ENCODE data around the gene RICTOR. TPM values are rescaled to one million over a fixed set of nuclear protein-coding genes. Genes with fewer than 3 reads are reported as not detected.
A peak's percentile ranks its signal among the peaks of the same experiment; 100 is the strongest.

Gene RICTOR
- total and polyA plus RNA-seq, 7 experiments from 2014 or later, result 16.2 to 96.2 (median 65.0) TPM

DNA sequence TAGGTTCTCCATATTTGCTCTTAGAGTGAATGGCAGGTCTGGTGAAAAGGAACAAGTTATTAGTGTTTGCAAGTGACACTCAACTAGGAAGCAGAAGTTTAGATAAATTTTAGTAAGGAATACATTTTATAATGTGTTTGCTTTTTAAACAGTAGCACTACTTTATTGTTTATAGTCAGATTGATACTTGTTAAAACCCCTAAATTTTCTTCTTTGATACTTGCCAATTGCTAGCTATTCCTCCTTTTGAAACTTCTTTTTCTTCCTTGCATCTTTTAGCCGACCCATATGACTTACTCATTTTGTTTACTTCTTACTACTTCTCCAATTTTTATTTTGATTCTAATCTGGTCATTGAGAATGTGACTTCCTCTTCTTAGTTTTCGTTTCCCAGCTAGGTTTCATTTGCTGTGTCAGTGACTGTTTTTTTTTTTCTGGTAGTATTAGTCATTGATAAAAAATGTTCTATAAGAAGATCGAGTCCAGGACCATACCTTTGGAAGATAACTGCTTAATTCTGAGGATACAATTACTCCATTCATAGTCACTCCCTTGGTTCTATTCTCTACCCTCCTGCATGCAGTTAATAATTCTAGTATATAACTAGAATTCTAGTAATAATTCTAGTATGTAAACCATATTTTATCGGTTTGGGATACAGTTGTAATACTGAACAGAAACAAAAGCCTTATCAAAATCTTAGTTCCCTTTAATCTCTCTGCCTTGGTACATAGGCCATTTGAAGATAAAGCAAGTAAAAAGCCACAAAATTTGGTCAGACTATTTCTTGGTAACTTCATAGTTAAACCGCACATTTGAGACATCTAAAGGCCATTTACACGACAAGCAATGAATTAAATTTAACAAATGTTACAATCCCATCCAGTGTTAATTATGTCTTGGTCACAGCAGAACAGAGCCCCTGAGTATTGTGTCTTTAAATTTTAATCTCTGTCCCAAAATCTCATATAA lies 2.8 kb upstream of the RICTOR start:
- intact Hi-C loops (cut with micrococcal nuclease), result loop anchor here in 1 of 2 donors (2.0 to 10.0 kb wide), 3 partner anchors 22 to 1758 kb away; partner anchors contain the start of gene RPL37
- H3K4me1 Mint-ChIP-seq, result peaks cover 15 to 40% (median 32%) of the 10 kb centered on the region in 7 donors
- POLR2A ChIA-PET, result interaction anchor here (0.7 to 0.8 kb wide), 2 partner anchors 37 to 187 kb away, joined by 3 read pairs; no protein-coding TSS in a partner anchor
- H3K27me3 Mint-ChIP-seq, result peaks cover 8 to 47% (median 26%) of the 10 kb centered on the region in 5 donors
- ATAC-seq, result no peak
- no peak for DNase-seq
- peak overlapping the region; percentile 13 to 96 (median 54) for H3K4me3 Mint-ChIP-seq
- H3K36me3 Mint-ChIP-seq, result peaks cover 0 to 7% (median 3%) of the 10 kb centered on the region in 5 donors
- Histone ChIP-seq H3K27ac (ENCODE audit: low read depth, low read length) (no peak overlapping the region), H3K4me1 (ENCODE audit: control insufficient read depth in 2 of 2, insufficient read depth in 2 of 2, low read length in 2 of 2) (peaks cover 9 to 11% of the 10 kb centered on the region in 2 donors), H3K4me3 (ENCODE audit: low read length) (no peak overlapping the region), H3K27me3 (ENCODE audit: control insufficient read depth in 2 of 2, insufficient read depth in 2 of 2, low read length in 2 of 2) (peaks cover 11 to 17% of the 10 kb centered on the region in 2 donors), H3K9me3 (ENCODE audit: control insufficient read depth in 2 of 3, low read length in 3 of 3) (no peaks in the 10 kb centered on the region), H3K36me3 (ENCODE audit: control insufficient read depth in 2 of 3, insufficient read depth in 3 of 3, low read length in 3 of 3) (peaks cover 0 to 7% (median 0%) of the 10 kb centered on the region in 3 experiments)
- H3K9me3 Mint-ChIP-seq, result peaks cover 0 to 1% (median 0%) of the 10 kb centered on the region in 11 donors
- CTCF ChIA-PET, result no interaction called here
- H3K27ac Mint-ChIP-seq, result peak overlapping the region in 4 of 9 donors; percentile 0 to 60 (median 29)

DNA sequence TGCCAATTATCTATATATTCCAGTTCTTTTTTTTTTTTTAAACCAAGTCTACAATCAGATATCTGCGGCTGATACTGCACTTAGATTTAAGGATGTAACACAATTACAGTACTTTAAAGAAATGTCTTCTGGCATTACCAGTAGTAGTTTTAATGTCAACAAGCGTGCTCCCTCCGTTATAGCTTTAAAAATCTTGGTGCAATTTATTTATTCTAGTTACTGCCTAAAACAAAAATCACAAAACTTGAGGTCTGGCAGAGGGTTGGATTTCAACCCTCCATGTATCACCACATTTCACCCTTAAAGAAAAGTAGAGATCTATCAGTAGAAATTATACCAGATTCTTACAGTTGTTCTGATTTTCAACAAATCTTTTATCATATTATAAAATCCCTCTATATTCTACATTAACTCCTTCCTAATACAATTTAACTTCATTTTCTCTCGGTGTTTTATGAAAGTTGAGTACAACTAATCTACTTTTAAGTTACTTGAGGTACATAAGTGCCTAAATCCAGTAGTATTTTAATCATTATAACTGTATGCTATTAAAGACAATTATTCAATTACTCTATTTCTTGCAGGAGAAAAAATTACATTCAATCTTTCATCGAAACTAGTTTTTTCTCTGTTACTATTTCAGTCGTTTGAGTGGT lies 2.0 kb upstream of the RICTOR start:
- Histone ChIP-seq H3K9me3 (ENCODE audit: control insufficient read depth in 2 of 3, low read length in 3 of 3) (no peaks in the 10 kb centered on the region), H3K4me3 (ENCODE audit: low read length) (no peak overlapping the region), H3K4me1 (ENCODE audit: control insufficient read depth in 2 of 2, insufficient read depth in 2 of 2, low read length in 2 of 2) (peaks cover 12 to 14% of the 10 kb centered on the region in 2 donors), H3K27me3 (ENCODE audit: control insufficient read depth in 2 of 2, insufficient read depth in 2 of 2, low read length in 2 of 2) (peaks cover 11 to 17% of the 10 kb centered on the region in 2 donors), H3K27ac (ENCODE audit: low read depth, low read length) (no peak overlapping the region), H3K36me3 (ENCODE audit: control insufficient read depth in 2 of 3, insufficient read depth in 3 of 3, low read length in 3 of 3) (peaks cover 0 to 7% (median 0%) of the 10 kb centered on the region in 3 experiments)
- peak overlapping the region in 2 of 9 donors; percentile 31 to 98 for H3K27ac Mint-ChIP-seq
- H3K4me1 Mint-ChIP-seq, result peaks cover 19 to 48% (median 38%) of the 10 kb centered on the region in 7 donors
- H3K9me3 Mint-ChIP-seq, result peaks cover 0 to 1% (median 0%) of the 10 kb centered on the region in 11 donors
- H3K4me3 Mint-ChIP-seq, result peak overlapping the region; percentile 10 to 96 (median 53)
- ATAC-seq (no peak), DNase-seq (no peak)
- H3K27me3 Mint-ChIP-seq, result peaks cover 8 to 42% (median 22%) of the 10 kb centered on the region in 5 donors
- intact Hi-C loops (cut with micrococcal nuclease), result loop anchor here in 1 of 2 donors (2.0 to 10.0 kb wide), 3 partner anchors 23 to 1759 kb away; partner anchors contain the start of gene RPL37
- CTCF ChIA-PET, result interaction anchor here (0.6 kb wide), 1 partner anchor 83 kb away, joined by 5 read pairs; no protein-coding TSS in a partner anchor
- peaks cover 0 to 10% (median 5%) of the 10 kb centered on the region in 5 donors for H3K36me3 Mint-ChIP-seq
- POLR2A ChIA-PET, result interaction anchor here (0.7 to 0.8 kb wide), 2 partner anchors 36 to 188 kb away, joined by 3 read pairs; no protein-coding TSS in a partner anchor

DNA sequence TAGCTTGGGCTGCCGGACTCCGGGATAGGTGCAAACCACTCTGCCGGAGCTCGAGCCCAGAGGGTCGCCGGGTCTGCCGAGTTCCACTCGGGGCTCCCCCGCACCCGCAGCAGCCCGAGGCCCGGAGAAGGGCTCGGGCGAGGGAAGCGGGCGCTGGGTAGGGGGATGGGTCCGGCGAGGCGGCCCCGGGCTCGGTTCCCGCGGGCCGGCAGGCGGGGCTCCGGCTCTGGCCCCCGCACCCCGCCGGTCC lies 507 bp downstream of the RICTOR start:
- H3K27me3 ChIP-seq (ENCODE audit: control insufficient read depth in 2 of 2, insufficient read depth in 2 of 2, low read length in 2 of 2), result peaks cover 11% of the 10 kb centered on the region in 2 donors
- CTCF ChIA-PET, result interaction anchor here (1.0 kb wide), 1 partner anchor 68 kb away, joined by 3 read pairs; no protein-coding TSS in a partner anchor
- DNase-seq (peak in 2 of 9 donors; percentile 34 to 67), ATAC-seq (peak; percentile 21)
- peak overlapping the region; percentile 70 for H3K4me3 ChIP-seq (ENCODE audit: low read length)
- H3K9me3 Mint-ChIP-seq, result peaks cover 0 to 1% (median 0%) of the 10 kb centered on the region in 11 donors
- H3K4me3 Mint-ChIP-seq, result peak overlapping the region; percentile 89 to 98 (median 96)
- H3K27ac Mint-ChIP-seq, result peak overlapping the region; percentile 95 to 99 (median 97)
- no peaks in the 10 kb centered on the region for H3K9me3 ChIP-seq (ENCODE audit: control insufficient read depth in 2 of 3, low read length in 3 of 3)
- POLR2A ChIA-PET, result interaction anchor here (1.0 to 2.9 kb wide), 7 partner anchors 12 to 138 kb away, joined by 3 to 9 read pairs (median 5); no protein-coding TSS in a partner anchor
- peaks cover 0 to 10% (median 0%) of the 10 kb centered on the region in 3 experiments for H3K36me3 ChIP-seq (ENCODE audit: control insufficient read depth in 2 of 3, insufficient read depth in 3 of 3, low read length in 3 of 3)
- peaks cover 24 to 68% (median 54%) of the 10 kb centered on the region in 7 donors for H3K4me1 Mint-ChIP-seq
- intact Hi-C loops (cut with micrococcal nuclease), result loop anchor here (1.0 to 10.0 kb wide), 16 partner anchors 15 to 1764 kb away; partner anchors contain the start of genes RPL37 (in 2 of the 2), FYB1 (in 1 of the 2) and PTGER4 (in 1 of the 2)
- peak overlapping the region; percentile 100 for H3K27ac ChIP-seq (ENCODE audit: low read depth, low read length)
- peaks cover 0 to 24% (median 12%) of the 10 kb centered on the region in 5 donors for H3K27me3 Mint-ChIP-seq
- peaks cover 0 to 18% (median 17%) of the 10 kb centered on the region in 5 donors for H3K36me3 Mint-ChIP-seq
- H3K4me1 ChIP-seq (ENCODE audit: control insufficient read depth in 2 of 2, insufficient read depth in 2 of 2, low read length in 2 of 2), result peaks cover 12 to 17% of the 10 kb centered on the region in 2 donors

DNA sequence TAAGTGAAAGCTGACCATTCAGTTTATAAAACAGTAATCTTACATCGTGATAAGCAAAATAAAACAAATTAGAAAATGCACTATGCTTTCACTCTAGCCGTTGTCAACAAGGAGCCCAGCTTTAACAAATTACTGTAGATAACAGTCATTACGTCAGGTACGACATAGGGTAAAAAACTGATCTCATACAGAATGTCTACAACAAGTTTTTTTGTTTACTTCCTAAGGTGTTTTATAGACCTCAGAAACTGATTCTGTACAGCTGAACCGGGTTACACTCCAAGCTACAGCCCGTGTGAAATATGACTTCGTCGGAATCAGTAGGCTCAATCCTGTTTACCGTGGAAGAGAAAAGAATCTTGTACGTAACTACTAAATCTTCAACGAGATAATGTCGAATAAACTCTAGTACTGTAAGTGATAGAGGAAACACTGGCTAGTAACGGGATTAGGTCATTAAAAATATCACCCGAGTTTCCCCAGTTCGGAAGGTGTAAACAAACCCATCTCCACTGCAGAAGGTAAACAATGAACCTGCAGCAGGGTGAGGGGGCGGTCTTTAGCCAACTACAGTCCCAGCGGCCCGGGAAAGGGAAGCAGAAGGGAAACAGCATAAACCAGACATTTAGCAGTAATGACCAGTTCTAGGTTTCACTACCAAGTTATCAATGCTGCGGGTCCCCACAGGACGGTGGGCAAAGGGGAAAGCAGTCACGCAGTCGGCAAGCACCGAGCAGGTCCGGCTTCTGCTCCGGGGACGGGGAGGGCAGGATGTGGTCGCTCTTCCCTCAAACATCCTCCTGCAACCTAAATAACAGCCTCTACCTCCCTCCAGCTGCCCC lies 1.1 kb downstream of the RICTOR start:
- Histone ChIP-seq H3K4me3 (ENCODE audit: low read length) (peak overlapping the region; percentile 70), H3K4me1 (ENCODE audit: control insufficient read depth in 2 of 2, insufficient read depth in 2 of 2, low read length in 2 of 2) (peaks cover 12 to 17% of the 10 kb centered on the region in 2 donors), H3K36me3 (ENCODE audit: control insufficient read depth in 2 of 3, insufficient read depth in 3 of 3, low read length in 3 of 3) (peaks cover 0 to 15% (median 0%) of the 10 kb centered on the region in 3 experiments), H3K9me3 (ENCODE audit: control insufficient read depth in 2 of 3, low read length in 3 of 3) (no peaks in the 10 kb centered on the region), H3K27ac (ENCODE audit: low read depth, low read length) (peak overlapping the region; percentile 100), H3K27me3 (ENCODE audit: control insufficient read depth in 2 of 2, insufficient read depth in 2 of 2, low read length in 2 of 2) (peaks cover 7 to 11% of the 10 kb centered on the region in 2 donors)
- Mint-ChIP-seq H3K36me3 (peaks cover 3 to 24% (median 23%) of the 10 kb centered on the region in 5 donors), H3K27me3 (peaks cover 0 to 20% (median 7%) of the 10 kb centered on the region in 5 donors), H3K4me3 (peak overlapping the region; percentile 89 to 98 (median 96)), H3K9me3 (peaks cover 0 to 6% (median 0%) of the 10 kb centered on the region in 11 donors), H3K4me1 (peaks cover 29 to 73% (median 60%) of the 10 kb centered on the region in 7 donors), H3K27ac (peak overlapping the region; percentile 95 to 99 (median 97))
- DNase-seq (peak in 8 of 9 donors; percentile 58 to 72 (median 64)), ATAC-seq (peak; percentile 45)
- intact Hi-C loops (cut with micrococcal nuclease), result loop anchor here (1.0 to 10.0 kb wide), 15 partner anchors 14 to 1764 kb away; partner anchors contain the start of genes RPL37 (in 2 of the 2), FYB1 (in 1 of the 2) and PTGER4 (in 1 of the 2)
- ChIA-PET POLR2A (interaction anchor here (1.0 to 2.9 kb wide), 10 partner anchors 8 to 139 kb away, joined by 3 to 9 read pairs (median 4); no protein-coding TSS in a partner anchor), CTCF (interaction anchor here (1.0 kb wide), 1 partner anchor 67 kb away, joined by 3 read pairs; no protein-coding TSS in a partner anchor)

DNA sequence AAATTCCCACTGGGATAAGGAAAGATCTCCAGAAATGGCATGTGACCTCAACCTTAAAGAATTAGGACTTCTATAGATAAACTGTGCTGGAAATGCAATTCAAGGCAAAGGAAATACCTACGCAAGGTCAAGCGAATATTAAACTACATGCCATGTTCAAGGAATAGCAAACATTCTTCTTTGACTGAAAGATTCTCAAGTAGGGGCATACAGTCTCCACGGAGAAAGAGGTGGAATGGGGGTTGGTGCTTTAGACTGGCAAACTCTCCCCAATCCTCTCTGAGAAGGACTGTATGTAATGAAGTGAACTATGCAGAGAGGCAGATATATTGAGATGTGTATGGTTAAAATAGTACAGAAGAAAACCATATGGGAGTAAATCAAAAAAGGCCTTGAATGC lies 6.1 kb downstream of the RICTOR start:
- intact Hi-C loops (cut with micrococcal nuclease), result no loop called here
- Mint-ChIP-seq H3K4me1 (peaks cover 40 to 87% (median 78%) of the 10 kb centered on the region in 7 donors), H3K36me3 (peaks cover 25 to 53% (median 48%) of the 10 kb centered on the region in 5 donors), H3K27ac (peak overlapping the region in 3 of 9 donors; percentile 11 to 83 (median 12)), H3K27me3 (no peaks in the 10 kb centered on the region), H3K4me3 (peak overlapping the region in 2 of 10 donors; percentile 2 to 43), H3K9me3 (peaks cover 10 to 35% (median 15%) of the 10 kb centered on the region in 11 donors)
- ChIA-PET CTCF (no interaction called here), POLR2A (interaction anchor here (0.7 to 1.1 kb wide), 2 partner anchors 11 to 1616 kb away, joined by 3 to 4 read pairs; no protein-coding TSS in a partner anchor)
- Histone ChIP-seq H3K27ac (ENCODE audit: low read depth, low read length) (no peak overlapping the region), H3K9me3 (ENCODE audit: control insufficient read depth in 2 of 3, low read length in 3 of 3) (peaks cover 0 to 24% (median 0%) of the 10 kb centered on the region in 3 experiments), H3K27me3 (ENCODE audit: control insufficient read depth in 2 of 2, insufficient read depth in 2 of 2, low read length in 2 of 2) (no peaks in the 10 kb centered on the region), H3K4me1 (ENCODE audit: control insufficient read depth in 2 of 2, insufficient read depth in 2 of 2, low read length in 2 of 2) (peaks cover 12 to 14% of the 10 kb centered on the region in 2 donors), H3K36me3 (ENCODE audit: control insufficient read depth in 2 of 3, insufficient read depth in 3 of 3, low read length in 3 of 3) (peaks cover 0 to 35% (median 0%) of the 10 kb centered on the region in 3 experiments), H3K4me3 (ENCODE audit: low read length) (no peak overlapping the region)
- DNase-seq, result no peak
- ATAC-seq, result no peak

Data from naive thymus-derived CD4-positive, alpha-beta T cell (primary cell).